HG02798 (cell line): Measurements from ENCODE around the gene ZBED4.

ENCODE experiments used
- ATAC-seq: cut with Tn5 transposase; IDR thresholded peaks from one replicate; pipeline ENCODE4 v1.9.1; 2021; ENCODE audit warnings: mild to moderate bottlenecking; ENCODE audit not compliant: unreplicated experiment, poor library complexity

ZBED4 gene

GRCh38 chr22:49918911-49919881 lies 65.6 kb downstream of the ZBED4 start:
- ATAC-seq: peak; percentile 4

GRCh38 chr22:49920859-49921258 lies 67.2 kb downstream of the ZBED4 start:
- ATAC-seq: no peak

GRCh38 chr22:49921508-49922278 lies 68.0 kb downstream of the ZBED4 start:
- no peak for ATAC-seq

- ATAC-seq: no peak
Observed at GRCh38 chr22:49922484-49922883, 68.8 kb downstream of the ZBED4 start.

- no peak for ATAC-seq
Observed at GRCh38 chr22:49922926-49923325, 69.3 kb downstream of the ZBED4 start.

GRCh38 chr22:49923445-49923844 lies 69.8 kb downstream of the ZBED4 start:
- no peak for ATAC-seq

- no peak for ATAC-seq
Observed at GRCh38 chr22:49924113-49924833, 70.6 kb downstream of the ZBED4 start.

- no peak for ATAC-seq
Observed at GRCh38 chr22:49925525-49926128, 72.0 kb downstream of the ZBED4 start.

- ATAC-seq: no peak
Observed at GRCh38 chr22:49926916-49927315, 73.3 kb downstream of the ZBED4 start.

GRCh38 chr22:49927483-49928184 lies 74.0 kb downstream of the ZBED4 start:
- no peak for ATAC-seq

- no peak for ATAC-seq
Observed at GRCh38 chr22:49928185-49928495, 74.5 kb downstream of the ZBED4 start.

GRCh38 chr22:49928555-49929210 lies 75.0 kb downstream of the ZBED4 start:
- ATAC-seq: no peak

GRCh38 chr22:49929211-49929979 lies 75.8 kb downstream of the ZBED4 start:
- ATAC-seq: peak; percentile 42

GRCh38 chr22:49929994-49930575 lies 76.4 kb downstream of the ZBED4 start:
- ATAC-seq: no peak

- peak; percentile 29 for ATAC-seq
Observed at GRCh38 chr22:49930596-49931412, 77.2 kb downstream of the ZBED4 start.

GRCh38 chr22:49933236-49934159 lies 79.9 kb downstream of the ZBED4 start:
- no peak for ATAC-seq
